K562 (cell line): ENCODE results near the gene ST6GALNAC5. TPM values are rescaled to one million over a fixed set of nuclear protein-coding genes. Genes with fewer than 3 reads are reported as not detected.

ENCODE experiments used
- ATAC-seq: fragments of 200-7000 bp; cut with Tn5 transposase; 3 replicates; pipeline ENCODE4 v1.9.1; 2020; ENCODE audit warnings: moderate library complexity
- BruUV-seq: library from RNA; stranded (reverse); fragments of 400-500 nt; replicated peaks from 2 replicates; lab custom pipeline; 2021; lab: Mats Ljungman, UMichigan
- CTCF ChIA-PET: fragments of 300-600 bp; formaldehyde crosslinking; extraction: SDS; loops from one replicate; lab custom pipeline; 2021; ENCODE audit warnings: low intra/inter-chr PET ratio; lab: Yijun Ruan, JAX
- POLR2A ChIA-PET: fragments of 300-600, 350-650 bp; sonication (Branson Sonifier 250); formaldehyde crosslinking; extraction: SDS; loops from one replicate; lab custom pipeline; 2021; ENCODE audit warnings: antibody characterized with exemption, inconsistent platforms; lab: Yijun Ruan, JAX
- DNase-seq, 4 experiments: peaks; one replicate each; pipeline versions ENCODE4 v3.0.0 to v3.0.0-alpha.2; 2011 to 2018; ENCODE audit warnings: low spot score in 3 of 4, mixed read lengths in 3 of 4; ENCODE audit errors: extremely low read depth in 1 of 4
- FAIRE-seq: peaks from 2 replicates; lab custom pipeline; 2011; peaks lifted over from hg19 to GRCh38; lab: Jason Lieb, UNC
- H2AFZ ChIP-seq: 2 replicates; pipeline ENCODE4 v1.6.0; 2011; ENCODE audit warnings: low read depth, low read length, control low read depth, inconsistent platforms
- H3K27ac ChIP-seq: fragments of 200-600 bp; 3 replicates; pipeline ENCODE4 v1.8.0; 2011; ENCODE audit warnings: low read depth, mild to moderate bottlenecking, control low read depth, inconsistent platforms, low read length, moderate library complexity, mixed read lengths; ENCODE audit errors: extremely low read depth
- H3K27me3 ChIP-seq, 2 experiments: fragments of 300-600 bp in 1 of 2; 2 replicates in 1 of 2; 3 replicates in 1 of 2; pipeline versions ENCODE4 v1.6.0 to v1.8.0; 2011; ENCODE audit warnings: inconsistent platforms in 2 of 2, low read length in 2 of 2, mild to moderate bottlenecking in 1 of 2, mixed read lengths in 1 of 2, moderate library complexity in 1 of 2; ENCODE audit not compliant: control insufficient read depth in 2 of 2, insufficient read depth in 2 of 2
- H3K36me3 ChIP-seq: fragments of 300-600 bp; 3 replicates; pipeline ENCODE4 v1.8.0; 2011; ENCODE audit warnings: mild to moderate bottlenecking, low read length, inconsistent platforms; ENCODE audit not compliant: control insufficient read depth, insufficient read depth
- H3K4me1 ChIP-seq, 2 experiments: fragments of 200-600 bp in 1 of 2; replicated peaks in 1 of 2; 2 replicates in 1 of 2; 3 replicates in 1 of 2; pipeline versions ENCODE4 v1.5.1 to v1.8.0; 2011; ENCODE audit warnings: inconsistent platforms in 2 of 2, low read length in 2 of 2, mild to moderate bottlenecking in 1 of 2, mixed read lengths in 1 of 2, moderate library complexity in 1 of 2; ENCODE audit not compliant: control insufficient read depth in 2 of 2, insufficient read depth in 2 of 2
- H3K4me2 ChIP-seq: 2 replicates; pipeline ENCODE4 v1.6.1; 2011; ENCODE audit warnings: low read length, control low read depth, inconsistent platforms, mixed read lengths; ENCODE audit not compliant: insufficient read depth
- H3K4me3 ChIP-seq: fragments of 200-600 bp; sonication (generic), shearing (Covaris generic); 2 replicates; pipeline ENCODE4 v1.5.1; 2016; ENCODE audit warnings: control low read depth, inconsistent platforms
- H3K79me2 ChIP-seq: fragments of 200-600 bp; 3 replicates; pipeline ENCODE4 v1.8.0; 2011; ENCODE audit warnings: low read length, inconsistent platforms; ENCODE audit not compliant: control insufficient read depth, insufficient read depth
- H3K9ac ChIP-seq, 2 experiments: 2 replicates each; pipeline versions ENCODE4 v1.6.0 to v1.6.1; 2011; ENCODE audit warnings: low read depth in 2 of 2, low read length in 2 of 2, control low read depth in 1 of 2, inconsistent platforms in 1 of 2, mild to moderate bottlenecking in 1 of 2, mixed read lengths in 1 of 2; ENCODE audit not compliant: insufficient read depth in 1 of 2
- H3K9me1 ChIP-seq: one replicate; pipeline ENCODE4 v1.6.0; 2011; ENCODE audit warnings: inconsistent platforms, mild to moderate bottlenecking, low read length, moderate library complexity; ENCODE audit not compliant: control insufficient read depth, insufficient read depth
- H3K9me3 ChIP-seq: replicated peaks from 2 replicates; pipeline ENCODE4 v1.5.1; 2011; ENCODE audit warnings: low read depth, low read length, inconsistent platforms; ENCODE audit not compliant: control insufficient read depth, insufficient read depth
- H4K20me1 ChIP-seq: replicated peaks from 2 replicates; pipeline ENCODE4 v1.6.1; 2011; ENCODE audit warnings: low read length, inconsistent platforms, mixed read lengths; ENCODE audit not compliant: control insufficient read depth, insufficient read depth
- CEBPB ChIP-seq: fragments of 450-650 bp; IDR thresholded peaks from 2 replicates; pipeline ENCODE4 v1.6.1; 2016; ENCODE audit warnings: missing genetic modification characterization, missing compliant biosample characterization
- FOSL1 ChIP-seq: fragments of 200-800 bp; sonication (Bioruptor generic); conservative IDR thresholded peaks from 2 replicates; pipeline ENCODE4 v1.6.1; 2016; ENCODE audit warnings: missing genetic modification characterization, missing compliant biosample characterization
- GABPA ChIP-seq: fragments of 200-800 bp; sonication (Bioruptor generic); conservative IDR thresholded peaks from 2 replicates; pipeline ENCODE4 v1.6.1; 2016; ENCODE audit warnings: low read depth, missing genetic modification characterization, missing compliant biosample characterization
- TRIM28 ChIP-seq: fragments of 450-650 bp; IDR thresholded peaks from 2 replicates; pipeline ENCODE4 v1.6.1; 2017
- ZNF76 ChIP-seq: fragments of 250-450 bp; sonication (Bioruptor Pico); IDR thresholded peaks from 2 replicates; pipeline ENCODE4 v1.4.0; 2020; ENCODE audit warnings: mild to moderate bottlenecking, moderate library complexity, borderline replicate concordance
- WGBS: fragments of 100-300 bp; shearing (Covaris generic); methylation state at CpG from one replicate; pipeline ENCODE4 v1.1.6; 2016; ENCODE audit warnings: low coverage, mixed read lengths; ENCODE audit not compliant: insufficient coverage; ENCODE audit errors: missing lambda C conversion rate; 5-methylcytosine and 5-hydroxymethylcytosine counted together
- in situ Hi-C: fragments of 300-500 bp; cut with MboI; formaldehyde crosslinking; loops from 4 replicates; pipeline ENCODE4 v1.15.0; 2018; ENCODE audit warnings: inconsistent platforms, mixed read lengths
- intact Hi-C: fragments of 100-400 bp; cut with micrococcal nuclease; formaldehyde crosslinking; loops from 2 replicates; pipeline ENCODE4 v1.14.2; 2022
- polyA plus RNA-seq, 8 experiments: library from polyadenylated mRNA; depleted of rRNA in 4 of 8; stranded (reverse) in 5 of 8; unstranded in 3 of 8; fragments of >200 nt; fragmentation: Nextera tagmentation in 2 of 8; fragmentation: Illumina TruSeq in 1 of 8; extraction: Ambion mirVana in 2 of 8; extraction: Trizol in 1 of 8; gene quantifications; 2 replicates each; pipeline versions ENCODE4 v1.2.1 to v1.2.3, GENCODE V29; 2011 to 2014; ENCODE audit warnings: inconsistent platforms in 1 of 8, missing spikeins in 1 of 8
- total RNA-seq, 7 experiments: library from RNA; depleted of rRNA in 6 of 7; stranded (reverse); fragments of >200 nt in 6 of 7; fragmentation: Illumina TruSeq in 2 of 7; extraction: Trizol in 2 of 7; gene quantifications; 2 replicates each; pipeline versions ENCODE4 v1.2.1 to v1.2.3, GENCODE V29; 2011 to 2021; ENCODE audit warnings: low replicate concordance in 1 of 7
- TF ChIP-seq, protein P1 (sequence below), 2 experiments: fragments of 450-650 bp in 1 of 2; sonication (generic) in 1 of 2; formaldehyde crosslinking in 1 of 2; IDR thresholded peaks in 1 of 2; conservative IDR thresholded peaks in 1 of 2; 2 replicates each; pipeline versions ENCODE4 v1.6.1 to v1.8.1; 2016 to 2023; ENCODE audit warnings: mild to moderate bottlenecking in 2 of 2, moderate library complexity in 2 of 2, inconsistent platforms in 1 of 2, missing genetic modification reagents in 1 of 2

Gene ST6GALNAC5
- total and polyA plus RNA-seq, 9 of the 15 experiments (the other 6 are each of a cell fraction or from before 2014, with no cell fraction given) = 0.04 to 0.14 TPM; not detected in 7

DNA sequence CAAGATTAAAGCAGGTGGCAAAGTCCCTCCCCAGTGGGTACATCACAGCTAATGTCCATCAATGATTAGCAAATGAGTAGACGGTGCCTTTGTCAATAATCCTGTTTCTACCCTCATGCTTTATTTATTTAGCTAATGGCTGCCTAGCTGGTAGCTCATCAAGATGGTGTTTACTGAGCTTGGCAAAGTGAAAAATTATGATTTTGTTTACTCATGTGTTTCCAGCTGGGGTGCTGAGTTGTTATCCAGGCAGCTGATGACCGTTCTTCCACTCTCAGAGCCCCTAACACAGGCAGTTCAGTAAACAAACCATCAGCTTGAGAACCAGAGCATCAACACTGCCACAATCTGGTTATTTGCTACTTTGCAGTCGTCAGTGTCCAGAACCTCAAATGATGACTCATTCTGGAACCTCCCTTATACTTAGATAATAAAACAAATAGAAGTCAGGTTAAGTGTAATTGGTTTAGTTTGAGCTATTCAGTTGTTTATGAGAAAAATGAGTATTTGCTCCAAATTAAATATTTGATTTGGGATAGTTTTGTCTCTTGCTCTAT, 163.9 kb downstream of the ST6GALNAC5 start:
- Histone ChIP-seq H3K9me3 (no peaks in the 10 kb centered on the region), H4K20me1 (no peaks in the 10 kb centered on the region), H3K36me3 (no peaks in the 10 kb centered on the region), H3K79me2 (no peaks in the 10 kb centered on the region), H3K4me3 (no peak overlapping the region), H3K27ac (no peak overlapping the region), H2AFZ (no peak overlapping the region), H3K9ac (no peak overlapping the region), H3K4me2 (no peak overlapping the region), H3K27me3 (no peaks in the 10 kb centered on the region), H3K4me1 (no peaks in the 10 kb centered on the region), H3K9me1 (no peaks in the 10 kb centered on the region)
- ATAC-seq = peak; percentile 40; the same call in 1 of the 3 replicates
- ChIA-PET POLR2A (interaction anchor here (1.4 kb wide), 1 partner anchor 18 kb away, joined by 3 read pairs; no protein-coding TSS in a partner anchor), CTCF (no interaction called here)
- intact Hi-C loops = no loop called here
- DNase-seq = no peak
- no peak for TF ChIP-seq CEBPB (tag)
- TF ChIP-seq TRIM28 = no peak
- TF ChIP-seq FOSL1 (tag) = 0 out of 2 replicates have a peak, but pooled peaks have one; percentile 15
- no peak for TF ChIP-seq GABPA (tag)
- TF ChIP-seq ZNF76 (CRISPR knock-in tag) = no peak
- TF ChIP-seq, protein P1, sequence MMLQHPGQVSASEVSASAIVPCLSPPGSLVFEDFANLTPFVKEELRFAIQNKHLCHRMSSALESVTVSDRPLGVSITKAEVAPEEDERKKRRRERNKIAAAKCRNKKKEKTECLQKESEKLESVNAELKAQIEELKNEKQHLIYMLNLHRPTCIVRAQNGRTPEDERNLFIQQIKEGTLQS (IDR thresholded peaks at IDR 0.05) = 0 out of 2 replicates have a peak, but pooled peaks have one; percentile 45
- TF ChIP-seq, protein P1 (CRISPR knock-in tag; conservative IDR thresholded peaks at IDR 0.05) = no peak
- FAIRE-seq = no peak
- 0% methylated on average over 3 of the region's 3 CpGs for WGBS
- no TSS peak for BruUV-seq
- in situ Hi-C loops = no loop called here
